Measurements from ENCODE around the gene GARIN6.

- TF ChIP-seq, protein P1, sequence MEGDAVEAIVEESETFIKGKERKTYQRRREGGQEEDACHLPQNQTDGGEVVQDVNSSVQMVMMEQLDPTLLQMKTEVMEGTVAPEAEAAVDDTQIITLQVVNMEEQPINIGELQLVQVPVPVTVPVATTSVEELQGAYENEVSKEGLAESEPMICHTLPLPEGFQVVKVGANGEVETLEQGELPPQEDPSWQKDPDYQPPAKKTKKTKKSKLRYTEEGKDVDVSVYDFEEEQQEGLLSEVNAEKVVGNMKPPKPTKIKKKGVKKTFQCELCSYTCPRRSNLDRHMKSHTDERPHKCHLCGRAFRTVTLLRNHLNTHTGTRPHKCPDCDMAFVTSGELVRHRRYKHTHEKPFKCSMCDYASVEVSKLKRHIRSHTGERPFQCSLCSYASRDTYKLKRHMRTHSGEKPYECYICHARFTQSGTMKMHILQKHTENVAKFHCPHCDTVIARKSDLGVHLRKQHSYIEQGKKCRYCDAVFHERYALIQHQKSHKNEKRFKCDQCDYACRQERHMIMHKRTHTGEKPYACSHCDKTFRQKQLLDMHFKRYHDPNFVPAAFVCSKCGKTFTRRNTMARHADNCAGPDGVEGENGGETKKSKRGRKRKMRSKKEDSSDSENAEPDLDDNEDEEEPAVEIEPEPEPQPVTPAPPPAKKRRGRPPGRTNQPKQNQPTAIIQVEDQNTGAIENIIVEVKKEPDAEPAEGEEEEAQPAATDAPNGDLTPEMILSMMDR (IDR thresholded peaks at IDR 0.05): no peak
- no peak for TF ChIP-seq EZH2 (IDR thresholded peaks at IDR 0.05; ENCODE audit: borderline replicate concordance, insufficient read depth, low read depth, low read length, poor library complexity, severe bottlenecking)
Observed at GRCh38 chr12:99620159-99620479, 27.4 kb upstream of the GARIN6 start.

Measured in B cell (primary cell).